GM21526 (cell line): ENCODE measurements around the gene CYB5B.
"Not testable (repeated sequence)": the region's sequence is repeated elsewhere in the genome, so short reads cannot be mapped to it uniquely, and the experiment has no call there.

Experiments
- ATAC-seq: cut with Tn5 transposase; IDR thresholded peaks from one replicate; pipeline ENCODE4 v1.9.1; 2021; ENCODE audit warnings: moderate library complexity; ENCODE audit not compliant: unreplicated experiment, low FRiP score

The CYB5B gene

DNA sequence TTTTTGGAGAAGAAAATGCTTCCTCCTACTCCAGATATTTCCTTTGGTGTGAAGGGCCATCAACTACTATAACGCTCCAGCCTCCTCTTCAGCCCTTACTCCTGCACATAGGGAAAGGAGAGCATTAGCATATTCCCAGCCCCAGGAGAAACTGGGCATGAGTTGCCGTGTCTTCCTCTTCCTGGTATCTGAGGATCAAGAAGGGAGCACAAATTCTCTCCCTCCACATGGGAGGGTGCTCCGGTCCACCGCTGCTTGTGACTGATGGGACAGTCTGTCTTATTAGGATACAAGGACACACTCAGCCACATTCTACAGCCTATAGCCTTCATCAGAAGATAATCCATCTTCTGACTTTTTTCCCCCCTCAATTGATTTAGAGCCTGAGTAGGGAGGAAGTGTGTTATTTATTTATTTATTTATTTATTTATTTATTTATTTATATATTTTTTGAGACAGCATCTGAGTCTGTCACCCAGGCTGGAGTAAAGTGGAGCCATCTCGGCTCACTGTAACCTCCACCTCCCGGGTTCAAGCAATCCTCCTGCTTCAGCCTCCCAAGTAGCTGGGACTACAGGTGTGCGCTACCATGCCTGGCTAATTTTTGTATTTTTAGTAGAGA, 16.6 kb upstream of the CYB5B start:
- no peak for ATAC-seq

DNA sequence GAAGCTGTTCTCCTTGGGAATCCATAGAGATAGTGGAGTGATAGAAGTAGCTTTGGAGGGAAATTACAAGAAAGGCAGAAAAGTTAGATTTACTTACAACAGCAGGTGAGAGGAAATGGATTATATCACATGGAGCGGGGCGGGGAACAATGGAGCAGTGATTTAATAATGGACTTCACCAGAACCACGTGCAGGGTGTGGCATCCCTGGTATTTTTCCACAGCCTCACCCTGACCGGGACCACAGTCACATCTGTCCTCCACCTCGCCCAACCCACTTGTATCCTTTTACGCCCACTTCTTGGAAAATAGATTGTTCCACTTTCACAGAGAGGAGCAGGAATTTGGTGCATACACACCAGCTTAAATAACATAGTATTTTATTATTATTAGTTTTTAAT, 15.9 kb upstream of the CYB5B start:
- ATAC-seq = no peak

GRCh38 chr16:69410219-69410990, 14.0 kb upstream of the CYB5B start:
- no peak for ATAC-seq

- no peak for ATAC-seq
These were observed 13.1 kb upstream of the CYB5B start for GRCh38 chr16:69411064-69411985.

GRCh38 chr16:69412287-69412686, 12.1 kb upstream of the CYB5B start:
- ATAC-seq = no peak

DNA sequence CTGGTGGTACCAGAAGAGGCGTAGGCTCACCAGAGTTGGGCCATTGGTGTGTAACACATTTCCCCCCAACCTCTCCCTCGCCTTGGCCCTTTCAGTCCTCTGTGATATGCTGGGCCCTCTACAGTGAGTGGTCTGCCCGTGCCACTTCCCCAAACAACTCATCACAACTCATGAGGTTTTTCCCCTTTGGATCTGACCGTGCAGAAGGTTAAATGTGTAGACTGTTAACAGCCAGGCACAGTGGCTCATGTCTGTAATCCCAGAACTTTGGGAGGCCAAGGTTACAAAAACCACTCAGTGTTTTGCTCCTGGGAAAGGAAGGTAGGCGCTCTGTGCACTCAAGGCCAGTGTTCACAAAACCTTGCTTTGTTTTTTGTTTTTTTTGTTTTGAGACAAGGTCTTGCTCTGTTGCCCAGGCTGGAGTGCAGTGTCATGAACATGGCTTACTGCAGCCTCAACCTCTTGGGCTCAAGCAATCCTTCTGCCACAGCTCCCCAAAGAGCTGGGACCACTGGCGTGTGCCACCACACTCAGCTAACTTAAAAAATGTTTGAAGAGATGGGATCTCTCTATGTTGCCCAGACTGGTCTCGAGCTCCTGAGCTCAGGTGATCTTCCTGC, 11.3 kb upstream of the CYB5B start:
- no peak for ATAC-seq

- ATAC-seq = no peak
These were observed 6.8 kb upstream of the CYB5B start for GRCh38 chr16:69417520-69418199.

DNA sequence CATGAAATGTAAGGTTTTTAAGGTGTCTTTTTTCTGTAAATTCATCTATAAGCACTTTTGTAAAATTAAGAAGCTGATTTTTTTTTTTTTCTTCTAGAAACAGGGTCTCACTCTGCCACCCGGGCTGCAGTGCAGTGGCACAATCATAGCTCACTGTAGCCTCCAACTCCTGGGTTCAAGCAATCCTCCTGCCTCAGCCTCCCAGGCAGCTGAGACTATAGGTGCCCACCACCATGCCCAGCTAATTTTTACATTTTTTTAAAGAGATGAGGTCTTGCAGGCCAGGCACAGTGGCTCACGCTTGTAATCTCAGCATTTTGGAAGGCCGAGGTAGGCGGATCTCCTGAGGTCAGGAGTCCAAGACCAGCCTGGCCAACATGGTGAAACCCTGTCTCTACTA, 4.5 kb upstream of the CYB5B start:
- no peak for ATAC-seq

DNA sequence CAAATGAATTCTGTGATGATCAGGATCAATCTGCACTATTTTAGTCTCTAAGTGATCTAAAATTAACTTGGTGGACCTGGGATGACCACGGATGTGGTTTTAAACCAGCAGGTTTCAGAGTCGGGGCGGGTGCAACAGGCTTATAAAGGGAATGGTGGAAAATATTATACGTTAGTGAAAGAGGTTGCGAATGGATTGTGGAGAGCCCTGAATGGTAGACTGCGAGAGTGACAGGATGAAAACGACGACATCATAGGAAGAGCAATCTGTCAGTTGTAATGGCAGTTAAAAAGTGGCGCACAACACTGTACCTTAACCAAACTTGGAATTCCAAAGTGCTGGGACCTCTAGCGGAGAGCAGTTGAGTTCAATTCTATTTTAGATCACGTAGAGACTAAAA, 1.2 kb upstream of the CYB5B start:
- ATAC-seq = no peak

- no peak for ATAC-seq
These were observed 741 bp downstream of the CYB5B start for GRCh38 chr16:69424935-69425784.

DNA sequence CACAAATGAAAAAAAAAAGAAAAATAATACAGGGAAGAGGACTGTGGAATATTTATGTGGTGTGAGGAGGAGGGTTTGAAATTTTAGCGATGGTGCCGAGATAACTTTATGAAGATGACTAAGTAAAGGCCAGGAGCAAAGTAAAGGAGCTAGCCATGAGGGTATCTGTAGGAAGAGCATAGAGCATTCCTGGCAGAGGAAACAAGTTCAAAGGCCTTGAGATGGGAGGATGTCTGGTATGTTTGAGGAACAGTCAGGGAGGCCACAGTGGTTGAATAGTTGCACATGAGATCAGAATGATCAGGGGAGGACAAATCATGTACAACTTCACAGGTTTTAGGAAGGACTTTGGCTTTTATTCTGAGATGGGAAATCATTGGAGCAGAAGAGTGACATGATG, 4.2 kb downstream of the CYB5B start:
- ATAC-seq = no peak

GRCh38 chr16:69429058-69429640, 4.7 kb downstream of the CYB5B start:
- not testable (repeated sequence) for ATAC-seq

GRCh38 chr16:69431948-69432468, 7.6 kb downstream of the CYB5B start:
- ATAC-seq = no peak

DNA sequence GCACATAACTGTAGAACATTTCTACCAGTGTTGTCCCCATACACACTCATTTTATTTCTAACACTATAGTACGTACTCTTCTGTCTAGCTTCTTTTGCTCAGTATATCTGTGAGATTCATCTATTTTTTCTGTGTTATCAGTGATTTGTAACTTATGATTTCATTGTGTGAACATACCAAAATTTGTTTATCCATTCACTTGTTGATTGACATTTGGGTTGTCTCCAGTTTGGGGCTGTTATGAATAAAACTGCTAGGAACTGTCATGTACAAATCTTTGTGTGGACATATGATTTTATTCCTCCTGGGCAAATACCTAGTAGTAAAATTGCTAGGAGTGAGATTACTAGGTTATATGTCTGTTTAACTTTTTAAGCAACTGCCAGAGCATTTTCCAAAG, 9.6 kb downstream of the CYB5B start:
- ATAC-seq = no peak

GRCh38 chr16:69435977-69436820, 11.8 kb downstream of the CYB5B start:
- no peak for ATAC-seq

DNA sequence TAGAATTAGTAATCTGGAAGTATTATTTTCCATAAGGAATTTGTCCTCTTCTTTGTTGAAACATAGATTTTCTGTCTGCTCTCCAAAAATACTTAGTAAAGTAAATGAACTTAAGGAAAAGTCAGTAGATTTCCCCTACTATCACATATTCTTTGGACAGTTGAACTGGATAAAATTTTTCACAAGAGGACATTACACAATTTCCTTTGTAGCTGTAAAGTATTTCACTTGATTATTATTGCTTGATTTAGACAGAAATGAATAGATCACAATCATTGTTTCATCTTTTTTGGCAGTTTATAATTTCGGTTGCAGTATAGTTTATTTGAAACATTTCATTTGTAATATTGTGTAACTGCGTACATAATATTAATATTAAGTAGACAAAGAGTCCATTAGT, 12.5 kb downstream of the CYB5B start:
- no peak for ATAC-seq

DNA sequence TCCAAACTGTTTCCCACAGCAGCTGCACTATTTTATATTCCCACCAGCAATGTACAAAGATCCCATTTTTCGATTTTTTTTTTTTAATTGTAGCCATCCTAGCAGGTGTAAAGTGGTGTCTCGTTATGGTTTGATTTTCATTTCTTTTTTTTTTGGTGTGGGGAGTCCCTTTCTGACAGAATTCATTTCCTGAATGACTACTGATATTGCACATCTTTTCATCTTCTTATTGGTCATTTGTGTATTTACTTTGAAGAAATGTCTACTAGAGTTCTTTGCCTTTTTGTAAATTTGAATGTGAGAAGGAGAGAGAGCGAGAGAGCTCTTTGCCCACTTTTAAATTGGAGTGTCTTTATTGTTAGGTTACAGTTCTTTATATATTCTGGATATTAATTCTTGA, 14.0 kb downstream of the CYB5B start:
- no peak for ATAC-seq

DNA sequence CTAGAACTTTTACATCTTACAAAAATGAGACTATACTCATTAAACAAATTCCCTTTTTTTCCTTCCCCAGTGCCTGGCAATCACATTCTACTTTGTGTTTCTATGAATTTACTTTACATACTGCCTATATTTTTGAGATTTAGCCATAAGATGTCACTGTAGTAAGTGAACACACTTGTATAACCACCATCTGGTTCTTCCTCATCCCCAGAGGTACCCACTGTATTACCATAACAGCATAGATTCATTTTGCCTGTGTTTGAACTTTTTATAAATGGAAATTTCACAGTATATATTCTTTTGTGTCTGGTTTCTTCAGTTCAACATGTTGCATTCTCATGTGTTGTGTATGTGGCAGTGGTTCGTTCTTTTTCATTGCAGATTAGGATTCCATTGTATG, 15.8 kb downstream of the CYB5B start:
- ATAC-seq = no peak
